ENCODE data around the gene MYO3B.
A peak's percentile ranks its signal among the peaks of the same experiment; 100 is the strongest.

Gene MYO3B

GRCh38 chr2:170409164-170409535 lies 231.2 kb downstream of the MYO3B start:
- TF ChIP-seq, protein P1, sequence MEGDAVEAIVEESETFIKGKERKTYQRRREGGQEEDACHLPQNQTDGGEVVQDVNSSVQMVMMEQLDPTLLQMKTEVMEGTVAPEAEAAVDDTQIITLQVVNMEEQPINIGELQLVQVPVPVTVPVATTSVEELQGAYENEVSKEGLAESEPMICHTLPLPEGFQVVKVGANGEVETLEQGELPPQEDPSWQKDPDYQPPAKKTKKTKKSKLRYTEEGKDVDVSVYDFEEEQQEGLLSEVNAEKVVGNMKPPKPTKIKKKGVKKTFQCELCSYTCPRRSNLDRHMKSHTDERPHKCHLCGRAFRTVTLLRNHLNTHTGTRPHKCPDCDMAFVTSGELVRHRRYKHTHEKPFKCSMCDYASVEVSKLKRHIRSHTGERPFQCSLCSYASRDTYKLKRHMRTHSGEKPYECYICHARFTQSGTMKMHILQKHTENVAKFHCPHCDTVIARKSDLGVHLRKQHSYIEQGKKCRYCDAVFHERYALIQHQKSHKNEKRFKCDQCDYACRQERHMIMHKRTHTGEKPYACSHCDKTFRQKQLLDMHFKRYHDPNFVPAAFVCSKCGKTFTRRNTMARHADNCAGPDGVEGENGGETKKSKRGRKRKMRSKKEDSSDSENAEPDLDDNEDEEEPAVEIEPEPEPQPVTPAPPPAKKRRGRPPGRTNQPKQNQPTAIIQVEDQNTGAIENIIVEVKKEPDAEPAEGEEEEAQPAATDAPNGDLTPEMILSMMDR (IDR thresholded peaks at IDR 0.05; ENCODE audit: insufficient read depth, low read length, missing control alignments): peak; percentile 65
- no peak overlapping the region for H3K4me3 ChIP-seq (ENCODE audit: low read depth, low read length)
- ChIA-PET CTCF (interaction anchor here (0.6 to 4.2 kb wide), 36 partner anchors 8 to 464 kb away, joined by 3 to 89 read pairs (median 5); partner anchors contain the start of gene GAD1), POLR2A (no interaction called here)
- no peak for DNase-seq (ENCODE audit: low read depth, low spot score)

- CTCF ChIA-PET: interaction anchor here (3.4 kb wide), 1 partner anchor 401 kb away, joined by 16 read pairs; no protein-coding TSS in a partner anchor
- POLR2A ChIA-PET: no interaction called here
- DNase-seq (ENCODE audit: low read depth, low spot score): no peak
- TF ChIP-seq, protein P1 (IDR thresholded peaks at IDR 0.05; ENCODE audit: insufficient read depth, low read length, missing control alignments): no peak
- no peak overlapping the region for H3K4me3 ChIP-seq (ENCODE audit: low read depth, low read length)
These were observed 233.7 kb downstream of the MYO3B start for GRCh38 chr2:170411660-170412059.

- no peak overlapping the region for H3K4me3 ChIP-seq (ENCODE audit: low read depth, low read length)
- no peak for DNase-seq (ENCODE audit: low read depth, low spot score)
- TF ChIP-seq, protein P1 (IDR thresholded peaks at IDR 0.05; ENCODE audit: insufficient read depth, low read length, missing control alignments): no peak
- ChIA-PET POLR2A (no interaction called here), CTCF (interaction anchor here (0.8 kb wide), 1 partner anchor 12 kb away, joined by 4 read pairs; no protein-coding TSS in a partner anchor)
These were observed 243.2 kb downstream of the MYO3B start for GRCh38 chr2:170420961-170421687.

- no peak for DNase-seq (ENCODE audit: low read depth, low spot score)
- TF ChIP-seq, protein P1 (IDR thresholded peaks at IDR 0.05; ENCODE audit: insufficient read depth, low read length, missing control alignments): no peak
- ChIA-PET POLR2A (interaction anchor here (0.6 kb wide), 1 partner anchor 923 kb away, joined by 3 read pairs; no protein-coding TSS in a partner anchor), CTCF (interaction anchor here (1.1 kb wide), 1 partner anchor 389 kb away, joined by 3 read pairs; no protein-coding TSS in a partner anchor)
- no peak overlapping the region for H3K4me3 ChIP-seq (ENCODE audit: low read depth, low read length)
These were observed 246.0 kb downstream of the MYO3B start for GRCh38 chr2:170423919-170424318.

- TF ChIP-seq, protein P1 (IDR thresholded peaks at IDR 0.05; ENCODE audit: insufficient read depth, low read length, missing control alignments): no peak
- CTCF ChIA-PET: interaction anchor here (0.7 to 1.0 kb wide), 2 partner anchors 16 to 391 kb away, joined by 3 to 4 read pairs; partner anchors contain the start of gene GAD1
- no peak overlapping the region for H3K4me3 ChIP-seq (ENCODE audit: low read depth, low read length)
- POLR2A ChIA-PET: no interaction called here
- no peak for DNase-seq (ENCODE audit: low read depth, low spot score)
These were observed 247.4 kb downstream of the MYO3B start for GRCh38 chr2:170425281-170425751.

- ChIA-PET CTCF (interaction anchor here (3.3 kb wide), 1 partner anchor 20 kb away, joined by 15 read pairs; no protein-coding TSS in a partner anchor), POLR2A (no interaction called here)
- no peak for DNase-seq (ENCODE audit: low read depth, low spot score)
- no peak overlapping the region for H3K4me3 ChIP-seq (ENCODE audit: low read depth, low read length)
- TF ChIP-seq, protein P1 (IDR thresholded peaks at IDR 0.05; ENCODE audit: insufficient read depth, low read length, missing control alignments): no peak
These were observed 250.9 kb downstream of the MYO3B start for GRCh38 chr2:170428868-170429267.

All from AG04449 (cell line).